ENCODE measurements around the gene OPCML.

The OPCML gene

GRCh38 chr11:132551016-132551415 is 981.3 kb downstream of the OPCML start:
- in situ Hi-C loops (cut with MboI; ENCODE audit: low sequenced_read_pairs) = no loop called here

DNA sequence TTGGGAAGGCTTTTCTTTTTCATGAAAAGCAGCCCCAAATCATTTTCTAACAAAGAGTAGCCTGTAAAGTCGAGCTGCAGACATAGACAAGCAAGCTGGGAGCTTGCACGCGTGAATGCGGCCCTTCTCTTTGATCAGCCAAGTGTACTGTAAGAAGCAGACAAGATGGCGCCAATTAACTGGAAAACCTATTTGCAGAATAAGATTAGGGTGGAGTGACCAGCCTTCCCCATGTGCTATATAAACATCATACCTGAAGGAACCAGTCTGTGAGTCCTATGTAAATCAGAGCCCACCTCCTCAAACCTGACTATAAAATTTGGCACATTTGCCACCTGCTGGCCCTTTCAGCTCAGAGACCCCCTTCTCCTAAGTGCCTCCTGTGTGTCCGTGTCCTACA is 982.7 kb downstream of the OPCML start:
- in situ Hi-C loops (cut with MboI; ENCODE audit: low sequenced_read_pairs) = no loop called here

- in situ Hi-C loops (cut with MboI; ENCODE audit: low sequenced_read_pairs) = no loop called here
Measured at GRCh38 chr11:132549001-132549400, 983.3 kb downstream of the OPCML start.

GRCh38 chr11:132544007-132544406 is 988.3 kb downstream of the OPCML start:
- in situ Hi-C loops (cut with MboI; ENCODE audit: low sequenced_read_pairs) = no loop called here

GRCh38 chr11:132541794-132542193 is 990.5 kb downstream of the OPCML start:
- in situ Hi-C loops (cut with MboI; ENCODE audit: low sequenced_read_pairs) = no loop called here

DNA sequence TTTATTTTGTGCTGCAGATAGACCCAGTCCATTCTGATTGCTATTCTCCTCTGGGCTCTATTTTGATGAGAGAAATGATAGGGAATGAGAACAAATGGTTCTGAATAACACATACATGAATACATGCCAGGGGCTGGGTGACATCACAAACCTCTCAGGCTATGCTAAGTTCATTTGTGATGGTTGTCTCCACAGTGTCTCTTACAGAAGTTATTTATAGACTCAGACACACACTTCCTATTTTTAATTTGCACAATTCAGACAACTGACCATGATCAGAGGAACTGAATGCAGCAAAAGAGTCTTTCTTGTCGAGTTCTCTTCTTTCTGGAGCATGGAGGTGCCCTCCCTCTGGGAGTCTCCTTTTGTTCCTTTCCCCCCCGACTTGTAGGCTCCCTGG is 991.7 kb downstream of the OPCML start:
- in situ Hi-C loops (cut with MboI; ENCODE audit: low sequenced_read_pairs) = no loop called here

GRCh38 chr11:132539590-132540368 is 992.5 kb downstream of the OPCML start:
- in situ Hi-C loops (cut with MboI; ENCODE audit: low sequenced_read_pairs) = no loop called here

DNA sequence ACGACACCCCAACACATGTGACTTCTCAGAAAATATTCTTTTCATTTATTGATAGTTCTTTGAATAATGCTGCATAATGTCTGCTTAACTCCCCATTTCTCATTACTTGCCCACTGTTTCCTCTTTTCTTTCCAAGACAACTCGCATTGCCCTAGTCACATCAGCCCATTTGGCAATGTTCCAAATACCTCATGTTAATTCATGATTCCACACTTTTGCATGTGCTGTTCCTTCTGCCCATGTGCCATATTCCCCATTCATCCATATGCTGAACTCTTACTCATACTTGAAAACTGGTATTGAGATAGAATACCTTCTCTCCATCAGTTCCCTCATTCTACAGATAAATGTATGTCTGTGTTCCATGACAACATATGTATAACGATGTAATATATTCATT is 993.7 kb downstream of the OPCML start:
- in situ Hi-C loops (cut with MboI; ENCODE audit: low sequenced_read_pairs) = no loop called here

- in situ Hi-C loops (cut with MboI; ENCODE audit: low sequenced_read_pairs) = no loop called here
Measured at GRCh38 chr11:132535830-132536229, 996.5 kb downstream of the OPCML start.

- in situ Hi-C loops (cut with MboI; ENCODE audit: low sequenced_read_pairs) = no loop called here
Measured at GRCh38 chr11:132531921-132532320, 1000.4 kb downstream of the OPCML start.

- in situ Hi-C loops (cut with MboI; ENCODE audit: low sequenced_read_pairs) = no loop called here
Measured at GRCh38 chr11:132528181-132528580, 1004.1 kb downstream of the OPCML start.

- in situ Hi-C loops (cut with MboI; ENCODE audit: low sequenced_read_pairs) = no loop called here
Measured at GRCh38 chr11:132523929-132524328, 1008.4 kb downstream of the OPCML start.

GRCh38 chr11:132520199-132520598 is 1012.1 kb downstream of the OPCML start:
- in situ Hi-C loops (cut with MboI; ENCODE audit: low sequenced_read_pairs) = no loop called here

GRCh38 chr11:132519241-132519815 is 1013.0 kb downstream of the OPCML start:
- in situ Hi-C loops (cut with MboI; ENCODE audit: low sequenced_read_pairs) = no loop called here

DNA sequence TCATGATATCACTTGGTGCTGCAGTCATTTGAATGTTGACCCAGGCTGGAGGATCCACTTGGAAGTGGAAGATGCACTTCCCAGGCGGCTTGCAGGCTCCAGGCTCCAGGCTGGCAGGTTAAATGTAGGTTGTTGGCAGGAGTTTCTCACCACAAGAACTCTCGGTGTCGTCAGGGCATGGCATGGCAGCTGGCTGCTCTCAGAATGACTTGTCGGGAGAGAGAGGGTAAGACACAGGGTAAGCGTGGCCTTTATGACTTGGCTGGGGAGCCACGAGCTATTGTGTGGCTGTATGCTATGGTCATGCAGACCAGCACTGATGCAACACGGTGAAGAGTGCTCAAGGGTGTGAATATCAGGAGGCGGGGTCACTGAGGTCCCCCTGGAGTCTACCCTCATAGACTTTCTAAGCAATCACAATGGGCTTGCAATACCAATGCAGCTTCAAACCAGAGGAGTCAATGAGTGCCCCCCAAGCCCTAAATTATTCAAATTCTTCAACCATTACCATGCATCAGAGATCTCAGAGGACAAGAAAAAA is 1027.7 kb downstream of the OPCML start:
- in situ Hi-C loops (cut with MboI; ENCODE audit: low sequenced_read_pairs) = no loop called here

- in situ Hi-C loops (cut with MboI; ENCODE audit: low sequenced_read_pairs) = no loop called here
Measured at GRCh38 chr11:132501356-132501755, 1030.9 kb downstream of the OPCML start.

- in situ Hi-C loops (cut with MboI; ENCODE audit: low sequenced_read_pairs) = no loop called here
Measured at GRCh38 chr11:132499661-132500060, 1032.6 kb downstream of the OPCML start.

DNA sequence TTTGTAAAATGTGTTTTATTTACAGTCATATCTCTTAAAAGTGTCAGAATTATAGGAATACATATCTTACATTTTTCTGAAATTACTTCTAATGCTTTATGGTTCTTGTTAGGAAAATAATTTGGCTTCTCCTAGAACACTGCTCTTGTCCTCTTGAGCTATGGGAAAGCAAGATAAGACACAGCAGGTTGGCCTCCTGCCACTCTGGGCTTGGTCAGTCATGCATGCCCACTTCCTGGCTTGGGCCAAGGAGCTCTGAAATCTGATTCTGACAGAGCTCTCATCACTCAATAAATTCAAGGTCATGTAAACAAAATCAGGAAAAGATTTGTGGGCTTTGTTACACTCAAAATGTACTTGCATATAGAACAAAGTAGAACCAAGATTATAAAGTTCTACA is 1036.0 kb downstream of the OPCML start:
- in situ Hi-C loops (cut with MboI; ENCODE audit: low sequenced_read_pairs) = no loop called here

DNA sequence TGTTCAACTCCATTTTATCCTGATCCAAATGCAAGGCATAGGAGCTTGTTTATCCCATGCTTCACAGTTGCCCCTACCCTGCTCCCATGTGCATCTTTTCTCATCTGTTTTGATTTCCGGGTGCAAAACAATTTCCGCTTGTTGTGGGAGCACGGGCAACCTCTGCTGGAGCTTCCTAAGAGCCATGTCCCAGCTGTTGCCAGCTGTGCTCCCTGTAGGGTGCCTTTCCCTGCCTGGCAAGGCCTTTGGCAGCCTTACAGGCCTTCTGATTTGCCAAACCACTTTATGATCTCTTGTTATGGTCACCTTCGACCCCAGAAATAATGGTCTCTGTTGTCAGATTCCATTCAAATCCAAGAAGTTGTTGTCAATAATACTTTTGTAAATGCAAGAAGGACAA is 1038.5 kb downstream of the OPCML start:
- in situ Hi-C loops (cut with MboI; ENCODE audit: low sequenced_read_pairs) = no loop called here

DNA sequence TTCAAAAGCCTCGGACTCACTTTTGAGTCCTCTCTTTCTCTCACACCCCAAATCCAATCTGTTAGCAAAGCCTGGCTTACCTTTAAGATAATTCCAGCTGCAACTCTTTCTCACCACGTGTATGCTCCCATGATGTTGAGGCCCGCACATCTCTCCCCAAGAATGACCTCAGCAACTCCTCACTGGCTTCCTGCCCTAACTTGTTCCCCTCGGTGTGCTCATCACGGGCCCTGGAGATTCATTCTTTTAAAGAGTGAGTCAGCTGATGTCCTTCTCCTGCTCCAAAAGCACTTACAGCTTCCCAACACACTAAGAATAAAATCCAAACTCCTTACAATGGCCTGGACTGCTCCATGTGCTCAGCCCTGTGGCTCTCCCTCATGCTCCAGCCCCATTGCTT is 1041.3 kb downstream of the OPCML start:
- in situ Hi-C loops (cut with MboI; ENCODE audit: low sequenced_read_pairs) = no loop called here

DNA sequence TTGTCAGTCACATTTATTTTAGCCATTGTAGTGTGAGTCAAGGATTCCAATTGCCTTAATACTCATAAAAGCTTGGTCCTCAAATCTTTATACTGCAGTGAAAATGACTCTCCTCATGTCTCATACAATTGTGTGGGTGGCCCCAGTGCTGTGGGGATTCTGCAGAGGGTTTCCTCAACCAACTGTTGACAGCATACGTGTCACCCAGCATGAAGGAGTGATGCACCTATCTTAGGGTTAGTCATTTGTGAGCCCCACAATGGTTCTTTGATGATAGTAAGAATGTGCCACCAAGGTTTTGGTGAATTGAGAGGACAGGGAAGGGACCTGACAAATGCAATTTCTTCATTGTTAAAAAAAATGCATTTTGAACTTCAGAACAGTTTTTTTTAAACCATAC is 1046.2 kb downstream of the OPCML start:
- in situ Hi-C loops (cut with MboI; ENCODE audit: low sequenced_read_pairs) = no loop called here

- in situ Hi-C loops (cut with MboI; ENCODE audit: low sequenced_read_pairs) = no loop called here
Measured at GRCh38 chr11:132475026-132475425, 1057.3 kb downstream of the OPCML start.
